Stimulated activated CD8-positive, alpha-beta memory T cell treated with anti-CD3 and anti-CD28 coated beads, Interleukin-7, amount 100 ng/mL, for 24 hours (primary cell): ENCODE results near the gene SOSTDC1.
"Not testable (repeated sequence)": the region's sequence is repeated elsewhere in the genome, so short reads cannot be mapped to it uniquely, and the experiment has no call there.

Source experiments
- DNase-seq: peaks from one replicate; pipeline ENCODE4 v3.0.0-alpha.2; 2020; ENCODE audit warnings: low read depth

The SOSTDC1 gene

GRCh38 chr7:16465469-16466361 lies at the start of gene SOSTDC1:
TSS of gene SOSTDC1 (minus strand) at chr7:16465738. CDS start at chr7:16465668, 70 bp downstream.
- DNase-seq: no peak

- no peak for DNase-seq
Measured at GRCh38 chr7:16514729-16515128, 49.2 kb upstream of the SOSTDC1 start.

- no peak for DNase-seq
Measured at GRCh38 chr7:16514271-16514670, 48.7 kb upstream of the SOSTDC1 start.

- DNase-seq: no peak
Measured at GRCh38 chr7:16512097-16512496, 46.6 kb upstream of the SOSTDC1 start.

GRCh38 chr7:16511314-16511713 lies 45.8 kb upstream of the SOSTDC1 start:
- no peak for DNase-seq

- DNase-seq: no peak
Measured at GRCh38 chr7:16509829-16510228, 44.3 kb upstream of the SOSTDC1 start.

GRCh38 chr7:16506422-16506821 lies 40.9 kb upstream of the SOSTDC1 start:
- DNase-seq: not testable (repeated sequence)

GRCh38 chr7:16504019-16504418 lies 38.5 kb upstream of the SOSTDC1 start:
- no peak for DNase-seq

- no peak for DNase-seq
Measured at GRCh38 chr7:16502303-16502702, 36.8 kb upstream of the SOSTDC1 start.

- DNase-seq: no peak
Measured at GRCh38 chr7:16498122-16498521, 32.6 kb upstream of the SOSTDC1 start.

- DNase-seq: no peak
Measured at GRCh38 chr7:16494955-16495719, 29.6 kb upstream of the SOSTDC1 start.

- DNase-seq: no peak
Measured at GRCh38 chr7:16494551-16494950, 29.0 kb upstream of the SOSTDC1 start.

GRCh38 chr7:16493266-16493665 lies 27.7 kb upstream of the SOSTDC1 start:
- DNase-seq: no peak

- DNase-seq: no peak
Measured at GRCh38 chr7:16492513-16493062, 27.1 kb upstream of the SOSTDC1 start.

- DNase-seq: no peak
Measured at GRCh38 chr7:16491148-16491547, 25.6 kb upstream of the SOSTDC1 start.

GRCh38 chr7:16484453-16485158 lies 19.1 kb upstream of the SOSTDC1 start:
- DNase-seq: no peak

- no peak for DNase-seq
Measured at GRCh38 chr7:16479591-16479990, 14.1 kb upstream of the SOSTDC1 start.

GRCh38 chr7:16479161-16479560 lies 13.6 kb upstream of the SOSTDC1 start:
- DNase-seq: no peak

- no peak for DNase-seq
Measured at GRCh38 chr7:16471933-16472332, 6.4 kb upstream of the SOSTDC1 start.

- no peak for DNase-seq
Measured at GRCh38 chr7:16463949-16464715, 1.4 kb downstream of the SOSTDC1 start.

GRCh38 chr7:16463520-16463919 lies 2.0 kb downstream of the SOSTDC1 start:
- DNase-seq: no peak
